GM19043 (cell line): ENCODE measurements around the gene RAPGEF1.
"Not testable (repeated sequence)": the region's sequence is repeated elsewhere in the genome, so short reads cannot be mapped to it uniquely, and the experiment has no call there.

ENCODE experiments used
- ATAC-seq: cut with Tn5 transposase; IDR thresholded peaks from one replicate; pipeline ENCODE4 v1.9.1; 2021; ENCODE audit warnings: low read depth; ENCODE audit not compliant: unreplicated experiment

The RAPGEF1 gene

DNA sequence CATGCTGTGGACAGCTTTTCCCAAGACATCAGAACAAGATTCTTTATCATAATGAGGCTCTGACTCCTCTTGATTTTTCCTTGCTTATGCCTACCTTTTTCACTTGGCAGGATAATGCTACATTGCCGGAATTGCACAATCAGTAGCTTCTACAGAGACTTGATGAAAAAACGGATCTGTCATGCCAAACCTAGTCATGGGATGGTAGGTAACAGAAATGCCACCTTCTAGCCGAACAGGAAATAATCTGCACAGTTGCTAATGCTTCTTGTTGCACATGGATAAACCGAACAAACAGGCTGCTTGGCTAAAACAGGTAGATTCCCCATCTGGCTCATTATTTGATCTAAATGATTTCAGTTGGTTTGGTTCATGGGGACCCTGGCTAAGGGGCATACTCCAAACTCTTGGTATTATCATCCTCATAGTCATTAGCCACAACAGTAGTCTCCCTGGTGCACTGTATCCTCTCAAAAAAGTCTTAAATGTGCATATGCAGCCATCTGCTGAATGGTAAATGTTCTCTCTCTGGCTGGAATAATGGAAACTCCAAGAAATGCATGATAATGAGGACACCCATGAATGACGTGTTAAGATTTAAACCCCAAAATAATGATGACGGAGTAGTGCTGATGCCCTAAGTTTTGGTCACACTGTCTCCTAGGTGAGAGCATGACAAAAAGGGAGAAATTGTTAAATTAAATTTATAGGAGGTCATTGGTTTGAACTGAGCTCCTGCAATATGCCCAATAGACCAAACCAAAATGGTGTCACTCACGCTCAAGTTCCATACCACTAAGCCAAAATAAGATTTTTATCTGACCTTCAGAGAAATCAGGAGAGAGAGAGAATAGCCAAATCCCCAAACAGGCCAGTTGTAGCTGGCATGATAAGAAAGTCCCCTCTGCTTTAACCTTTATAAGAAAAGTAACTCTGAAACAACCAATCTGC lies 47.0 kb downstream of the RAPGEF1 start:
- no peak for ATAC-seq

DNA sequence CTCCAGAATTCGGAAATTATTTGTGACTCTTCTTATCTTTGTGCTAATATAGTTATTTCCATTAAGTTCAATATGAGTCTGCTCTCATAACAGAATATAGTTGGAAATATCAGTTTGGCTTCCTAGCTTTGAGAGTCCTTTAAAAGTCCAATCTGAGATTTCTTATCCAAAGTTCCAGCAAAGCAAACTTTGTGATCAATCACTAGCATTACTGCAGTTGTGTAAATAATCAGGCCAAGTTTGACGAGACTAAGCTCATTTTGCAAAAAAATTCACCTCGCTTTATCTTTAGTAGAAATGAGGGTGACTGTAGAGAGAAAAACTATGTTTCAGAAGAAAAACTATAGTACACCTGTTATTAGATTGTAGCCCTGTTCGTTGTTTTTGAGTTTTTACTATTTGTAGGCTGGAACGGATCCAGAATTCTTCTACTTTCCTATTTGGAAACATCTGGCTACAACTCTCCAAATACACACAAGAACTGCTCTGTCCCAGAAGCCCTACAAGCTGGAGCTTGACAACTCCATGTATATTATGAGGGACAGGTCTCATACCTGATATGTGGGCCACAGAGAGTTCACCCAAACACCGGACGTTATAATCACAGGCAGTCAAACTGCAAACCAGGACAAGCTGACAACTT lies 47.8 kb downstream of the RAPGEF1 start:
- no peak for ATAC-seq

DNA sequence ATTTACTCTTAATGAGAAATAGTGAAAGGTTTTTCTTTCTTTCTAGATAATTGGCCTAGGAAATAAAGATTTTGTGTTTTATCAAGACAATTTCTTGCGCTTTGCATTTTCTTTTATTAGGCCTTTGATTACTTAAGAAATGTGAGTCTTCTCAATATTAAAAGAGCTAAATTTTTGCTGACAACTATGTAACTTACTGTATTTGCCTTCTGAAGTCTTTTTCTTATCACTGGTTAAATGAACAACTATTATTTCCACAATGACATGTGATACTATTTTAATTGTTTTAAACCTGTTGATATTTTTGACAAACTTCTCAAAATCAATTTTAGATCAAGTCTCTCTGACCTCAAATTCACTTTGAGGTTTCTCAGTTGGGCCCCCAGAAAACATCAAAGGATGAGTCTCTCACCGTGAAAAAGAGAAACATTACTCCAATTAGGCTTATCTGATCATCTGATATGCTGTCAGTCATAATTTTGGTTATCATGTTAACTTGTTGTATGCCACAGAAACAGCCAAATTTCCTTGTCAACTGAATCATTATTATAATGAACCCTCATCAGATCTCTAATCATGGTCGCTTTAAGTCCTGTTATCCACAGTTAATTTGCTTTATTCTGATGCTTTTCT lies 48.8 kb downstream of the RAPGEF1 start:
- no peak for ATAC-seq

DNA sequence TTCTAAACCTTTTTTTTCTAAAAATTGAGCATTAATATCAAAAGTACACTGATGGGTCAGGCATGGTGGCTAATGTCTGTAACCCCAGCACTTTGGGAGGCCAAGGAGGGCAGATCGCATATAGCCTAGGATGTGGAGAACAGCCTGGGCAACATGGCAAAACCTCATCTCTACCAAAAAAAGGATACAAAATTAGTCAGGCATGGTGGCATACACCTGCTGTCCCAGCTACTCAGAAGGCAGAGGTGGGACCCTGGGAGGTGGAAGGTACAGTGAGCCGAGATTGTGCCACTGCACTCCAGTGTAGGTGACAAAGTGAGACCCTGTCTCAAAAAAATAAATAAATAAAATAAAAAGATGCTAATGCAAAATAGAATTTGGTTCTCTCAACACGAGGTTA lies 49.4 kb downstream of the RAPGEF1 start:
- no peak for ATAC-seq

DNA sequence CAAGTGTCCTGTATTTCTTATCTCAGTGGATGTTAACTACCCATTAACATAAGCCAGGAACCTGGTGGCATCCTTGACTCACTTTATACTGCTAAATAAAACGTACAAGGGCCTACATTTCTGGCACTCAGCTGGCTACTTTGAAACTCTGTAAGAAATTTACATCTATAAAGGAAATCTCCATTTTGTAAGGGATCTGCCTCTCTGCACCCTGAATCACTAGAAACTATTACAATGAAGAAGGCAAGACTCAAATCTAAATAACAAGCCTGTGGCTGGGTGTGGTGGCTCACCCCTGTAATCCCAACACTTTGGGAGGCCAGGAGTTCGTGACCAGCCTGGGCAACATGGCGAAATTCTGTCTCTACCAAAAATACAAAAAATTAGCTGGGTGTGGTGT lies 51.5 kb downstream of the RAPGEF1 start:
- ATAC-seq, result no peak

DNA sequence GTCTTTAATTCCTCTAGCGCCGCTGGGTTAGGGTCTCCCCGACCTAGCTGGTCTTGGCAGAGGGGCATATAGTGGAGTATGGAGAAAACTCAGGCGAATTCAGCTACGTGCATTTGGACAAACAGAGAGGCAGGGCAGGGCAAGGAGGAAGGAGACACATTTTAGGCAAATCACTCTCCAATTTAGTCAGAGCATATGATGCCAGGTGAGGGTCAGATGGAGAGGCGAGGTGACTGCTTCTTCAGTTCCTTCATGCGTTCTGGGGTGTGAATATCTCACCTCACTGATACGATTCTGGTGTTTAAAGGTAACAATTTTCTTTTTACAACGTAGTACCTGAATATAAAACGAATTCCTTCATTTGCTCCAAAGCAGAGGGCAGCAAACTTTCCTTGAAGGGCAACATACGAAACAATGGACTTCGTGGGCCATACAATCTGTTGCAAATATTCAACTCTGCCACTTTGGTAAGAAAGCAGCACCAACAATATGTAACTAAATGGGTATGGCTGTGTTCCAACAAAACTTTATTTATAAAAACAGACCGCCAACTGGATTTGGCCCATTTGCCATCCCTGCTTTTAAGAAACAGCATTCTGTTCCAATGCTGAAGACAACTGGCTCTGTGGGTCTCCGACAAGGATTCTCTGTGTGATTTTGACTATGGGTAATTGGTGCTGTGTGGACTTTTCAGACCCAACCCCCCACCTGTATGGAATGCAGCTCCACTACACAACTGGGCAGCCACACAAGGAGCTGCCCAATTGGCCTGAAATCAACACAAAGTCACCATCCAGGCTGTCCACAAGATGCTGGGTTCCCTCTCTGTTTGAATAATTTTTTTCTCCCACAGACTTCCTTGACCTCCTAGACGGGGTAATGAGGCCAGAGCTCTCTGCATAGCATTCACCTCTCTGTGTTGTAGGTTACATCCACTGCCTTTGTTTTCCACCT lies 53.8 kb downstream of the RAPGEF1 start:
- peak; percentile 70 for ATAC-seq

DNA sequence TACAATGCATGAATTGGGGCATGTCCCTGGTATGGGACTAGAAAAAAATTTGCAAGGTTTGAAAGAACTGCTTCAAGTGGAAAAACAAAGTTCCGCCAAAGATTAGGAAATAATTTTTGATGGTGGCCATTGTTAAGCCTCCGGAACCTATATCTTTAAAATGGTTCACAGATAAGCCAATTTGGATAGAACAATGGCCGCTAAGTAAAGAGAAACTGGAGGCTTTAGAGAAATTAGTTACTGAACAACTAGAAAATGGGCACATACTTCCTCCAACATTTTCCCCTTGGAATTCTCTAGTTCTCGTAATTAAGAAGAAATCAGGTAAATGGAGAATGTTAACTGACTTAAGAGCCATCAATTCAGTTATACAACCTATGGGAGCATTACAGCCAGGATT lies 56.8 kb downstream of the RAPGEF1 start:
- not testable (repeated sequence) for ATAC-seq

DNA sequence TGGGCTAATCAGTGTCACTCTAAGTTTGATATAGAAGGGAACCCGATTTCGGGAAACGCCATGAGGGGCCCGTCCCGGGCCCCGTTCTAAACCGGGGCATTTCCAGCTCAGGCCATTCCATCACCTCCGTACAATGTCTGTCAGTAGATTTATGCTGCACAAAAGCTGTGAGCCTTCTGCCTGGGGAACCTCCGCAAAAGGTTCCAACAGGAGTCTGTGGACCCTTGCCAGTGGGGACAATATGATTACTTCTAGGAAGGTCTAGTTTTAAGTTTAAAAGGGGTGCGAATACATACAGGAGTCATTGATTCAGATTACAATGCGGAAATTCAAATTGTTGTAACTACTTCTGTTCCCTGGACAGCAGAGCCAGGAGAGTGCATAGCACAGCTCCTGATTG lies 57.6 kb downstream of the RAPGEF1 start:
- no peak for ATAC-seq

DNA sequence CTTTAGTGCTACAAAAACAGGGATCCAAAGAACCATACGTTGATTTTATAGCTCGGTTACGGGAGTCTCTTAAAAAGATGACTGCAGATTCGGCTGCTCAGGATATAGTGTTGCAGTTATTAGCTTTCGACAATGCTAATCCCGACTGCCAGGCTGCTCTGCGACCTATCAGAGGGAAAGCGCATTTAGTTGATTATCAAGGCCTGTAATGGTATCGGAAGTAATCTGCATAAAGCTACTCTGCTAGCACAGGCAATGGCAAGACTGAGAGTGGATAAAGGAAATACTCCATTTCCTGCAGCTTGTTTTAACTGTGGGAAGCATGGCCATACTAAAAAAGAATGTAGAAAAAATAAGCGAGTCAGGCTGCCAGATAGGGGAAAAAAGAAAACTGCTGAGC lies 58.0 kb downstream of the RAPGEF1 start:
- not testable (repeated sequence) for ATAC-seq

DNA sequence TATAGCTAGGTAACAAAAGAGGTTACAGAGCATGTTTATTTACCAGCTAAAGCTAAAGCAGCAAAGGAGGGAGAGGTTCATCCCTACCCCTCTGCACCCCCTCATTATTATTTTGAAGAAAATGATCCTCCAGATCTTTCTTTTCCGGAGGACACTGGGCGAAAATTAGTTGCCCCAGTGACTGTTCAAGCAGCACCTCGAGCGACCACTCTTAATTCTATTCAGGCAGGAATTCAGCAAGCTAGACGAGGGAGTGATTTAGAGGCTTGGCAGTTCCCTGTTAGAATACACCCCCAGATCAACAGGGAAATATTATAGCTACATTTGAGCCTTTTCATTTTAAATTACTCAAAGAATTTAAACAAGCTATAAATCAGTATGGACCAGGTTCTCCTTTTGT lies 58.8 kb downstream of the RAPGEF1 start:
- ATAC-seq, result not testable (repeated sequence)

DNA sequence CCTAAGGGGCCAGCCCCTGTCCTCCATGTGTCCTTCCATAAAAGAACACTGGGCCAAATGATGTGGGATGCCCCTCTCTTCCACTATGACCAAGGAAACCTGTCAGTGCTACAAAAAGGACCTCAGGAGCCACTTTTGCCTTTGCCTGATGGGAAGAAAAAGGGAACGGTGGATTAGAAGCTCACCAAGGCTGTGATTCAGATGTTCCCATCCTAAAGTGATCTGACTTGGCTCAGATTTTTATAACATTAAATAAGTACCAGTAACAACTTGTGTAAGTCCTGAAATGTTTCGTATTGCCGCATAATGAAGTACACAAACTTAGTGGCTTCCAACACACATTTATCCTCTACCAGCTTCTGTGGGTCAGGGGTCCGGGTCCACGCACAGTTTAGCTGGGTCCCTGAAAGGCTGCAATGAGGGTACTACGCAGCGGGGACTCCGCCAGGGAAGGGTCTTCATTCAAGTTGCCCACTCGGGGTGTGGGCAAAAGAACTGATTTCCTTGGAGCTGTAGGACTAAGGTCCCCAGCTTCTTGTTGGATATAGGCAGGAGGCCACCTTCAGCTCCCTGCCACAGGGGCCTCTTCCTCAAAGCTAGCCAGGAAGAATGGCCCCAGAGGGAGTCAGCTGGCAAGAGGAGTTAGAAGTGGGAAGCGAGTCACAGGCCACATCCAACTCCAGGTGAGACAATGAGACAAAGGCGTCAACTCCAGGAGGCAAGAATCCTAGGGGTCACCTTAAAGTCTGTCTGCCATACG lies 60.4 kb downstream of the RAPGEF1 start:
- ATAC-seq, result no peak

DNA sequence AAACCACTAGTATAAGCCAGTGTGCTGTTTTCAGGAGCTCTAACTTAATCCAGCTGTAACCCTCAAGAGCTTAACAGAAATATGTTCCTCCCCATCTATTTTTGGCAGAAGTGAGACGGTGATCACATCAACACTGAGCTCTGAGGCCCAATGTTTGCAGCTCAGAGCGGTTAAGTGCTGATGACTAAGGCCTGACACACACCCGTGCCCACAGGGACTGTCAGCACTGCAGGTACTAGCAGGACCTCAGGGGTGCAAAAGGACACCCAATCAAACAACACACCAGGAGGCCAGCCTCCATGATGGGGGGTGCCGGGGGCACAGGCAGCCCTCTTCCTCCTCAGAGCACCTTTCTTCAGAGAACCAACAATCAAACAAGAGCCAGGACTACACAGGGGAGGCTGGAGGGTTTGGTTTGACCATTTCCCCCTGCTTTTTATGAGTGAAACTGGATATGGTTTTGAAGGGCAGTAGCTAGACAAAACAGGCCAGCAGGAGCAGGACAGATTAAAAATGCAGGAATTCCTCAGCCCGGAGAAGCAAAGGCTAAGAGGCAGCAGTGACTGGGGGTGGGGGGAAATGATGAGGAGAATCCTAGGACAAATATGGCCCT lies 61.3 kb downstream of the RAPGEF1 start:
- ATAC-seq, result peak; percentile 76

DNA sequence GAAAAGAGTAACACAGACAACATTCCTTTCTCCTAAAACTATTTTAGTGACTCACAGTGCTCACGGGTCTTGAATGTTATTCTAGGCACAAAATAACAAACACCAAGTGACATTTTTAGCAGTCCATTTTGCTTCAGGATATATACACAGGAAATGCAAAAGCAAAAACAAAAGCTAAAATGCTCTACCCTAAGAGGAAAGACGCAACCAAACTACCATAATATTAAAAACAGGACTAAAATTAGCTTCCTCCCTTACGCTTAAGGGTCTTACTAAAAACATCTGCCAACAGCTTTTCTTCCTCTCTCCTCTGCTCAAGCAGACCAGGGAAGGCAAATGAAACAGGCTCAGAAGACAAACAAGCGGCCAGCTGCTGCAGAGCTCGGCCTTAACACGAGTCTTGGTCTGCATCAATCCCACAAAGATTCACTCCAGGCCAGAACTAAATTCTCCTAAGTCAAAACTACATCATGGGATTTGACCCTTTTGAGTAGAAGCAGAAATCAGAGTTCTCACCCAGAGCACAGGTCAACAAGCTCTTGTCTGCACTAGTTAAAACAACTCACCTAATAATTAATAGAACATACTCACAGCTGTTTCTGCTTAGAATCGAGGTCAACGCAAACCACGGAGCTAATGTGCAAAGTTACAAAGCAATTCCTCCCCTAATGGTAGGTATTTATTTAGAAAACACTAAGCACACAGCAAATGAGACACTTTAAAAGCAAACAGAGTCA lies 62.3 kb downstream of the RAPGEF1 start:
- no peak for ATAC-seq

DNA sequence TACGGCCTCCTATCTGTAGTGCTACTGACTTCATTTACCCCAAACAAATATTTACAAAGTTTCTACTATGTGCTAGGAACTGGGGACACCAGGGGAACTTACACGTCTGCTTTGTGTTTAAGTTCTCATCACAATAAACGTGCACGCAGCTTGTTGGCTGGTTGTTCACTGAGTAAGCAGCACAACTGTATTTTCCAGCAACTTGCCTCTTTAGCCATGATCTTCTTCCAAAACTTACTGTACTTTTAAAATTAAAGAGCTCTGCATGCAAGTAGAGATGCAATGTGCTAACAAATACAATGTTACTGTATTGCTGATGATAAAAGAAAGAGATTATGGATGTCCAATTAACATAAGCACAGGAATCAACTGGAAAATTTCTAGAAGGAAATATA lies 62.8 kb downstream of the RAPGEF1 start:
- ATAC-seq, result no peak

DNA sequence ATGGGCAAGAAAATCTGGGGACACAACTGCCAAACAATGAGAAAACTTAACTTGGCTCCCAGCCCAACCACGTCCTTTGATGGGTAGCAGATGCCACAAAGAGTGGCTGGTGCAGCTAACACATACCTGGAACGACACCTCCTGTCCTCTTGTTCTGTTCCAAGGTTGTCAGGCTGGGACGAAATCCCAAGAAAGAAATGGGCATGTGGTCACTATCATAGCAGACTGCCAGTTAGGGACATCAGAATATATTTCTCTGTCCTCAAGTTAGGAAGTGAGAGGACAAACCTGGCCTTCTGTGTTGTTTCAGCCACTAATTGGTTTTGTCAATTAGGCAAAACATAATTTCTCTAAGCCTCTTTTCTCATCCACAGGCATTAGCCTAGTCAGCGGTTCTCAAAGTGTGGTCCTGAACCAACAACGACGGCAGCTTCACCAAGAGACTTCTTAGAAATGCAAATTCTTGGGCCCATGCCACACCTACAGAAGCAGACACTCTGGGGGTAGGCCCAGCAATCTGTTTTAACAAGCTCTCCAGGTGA lies 63.4 kb downstream of the RAPGEF1 start:
- ATAC-seq, result no peak

DNA sequence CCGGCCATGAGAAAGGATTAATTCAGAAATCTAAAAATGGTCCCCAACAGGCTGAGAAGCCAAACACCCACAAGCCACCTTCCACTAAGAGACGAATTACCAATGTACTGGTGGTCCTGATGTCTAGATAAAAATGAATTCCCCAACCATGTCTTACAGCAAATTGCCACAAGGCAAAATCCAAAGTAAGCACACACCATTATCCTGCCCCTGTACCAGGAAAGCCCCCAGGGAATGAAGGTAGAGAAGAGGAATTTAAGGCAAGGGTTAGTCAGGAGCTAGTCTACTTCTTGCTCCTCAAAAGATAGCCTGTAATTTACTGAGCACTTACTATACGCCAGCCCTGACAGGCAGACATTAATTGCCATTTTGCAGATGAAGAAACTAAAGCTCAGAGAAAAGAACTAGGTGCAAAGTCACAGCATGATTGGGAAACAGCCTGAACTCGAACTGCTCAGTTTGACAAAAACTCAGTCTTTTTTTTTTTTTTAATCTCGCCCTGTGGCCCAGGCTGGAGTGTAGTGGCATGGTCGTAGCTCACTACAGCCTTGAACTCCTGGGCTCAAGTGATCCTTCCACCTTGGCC lies 64.3 kb downstream of the RAPGEF1 start:
- ATAC-seq, result no peak

DNA sequence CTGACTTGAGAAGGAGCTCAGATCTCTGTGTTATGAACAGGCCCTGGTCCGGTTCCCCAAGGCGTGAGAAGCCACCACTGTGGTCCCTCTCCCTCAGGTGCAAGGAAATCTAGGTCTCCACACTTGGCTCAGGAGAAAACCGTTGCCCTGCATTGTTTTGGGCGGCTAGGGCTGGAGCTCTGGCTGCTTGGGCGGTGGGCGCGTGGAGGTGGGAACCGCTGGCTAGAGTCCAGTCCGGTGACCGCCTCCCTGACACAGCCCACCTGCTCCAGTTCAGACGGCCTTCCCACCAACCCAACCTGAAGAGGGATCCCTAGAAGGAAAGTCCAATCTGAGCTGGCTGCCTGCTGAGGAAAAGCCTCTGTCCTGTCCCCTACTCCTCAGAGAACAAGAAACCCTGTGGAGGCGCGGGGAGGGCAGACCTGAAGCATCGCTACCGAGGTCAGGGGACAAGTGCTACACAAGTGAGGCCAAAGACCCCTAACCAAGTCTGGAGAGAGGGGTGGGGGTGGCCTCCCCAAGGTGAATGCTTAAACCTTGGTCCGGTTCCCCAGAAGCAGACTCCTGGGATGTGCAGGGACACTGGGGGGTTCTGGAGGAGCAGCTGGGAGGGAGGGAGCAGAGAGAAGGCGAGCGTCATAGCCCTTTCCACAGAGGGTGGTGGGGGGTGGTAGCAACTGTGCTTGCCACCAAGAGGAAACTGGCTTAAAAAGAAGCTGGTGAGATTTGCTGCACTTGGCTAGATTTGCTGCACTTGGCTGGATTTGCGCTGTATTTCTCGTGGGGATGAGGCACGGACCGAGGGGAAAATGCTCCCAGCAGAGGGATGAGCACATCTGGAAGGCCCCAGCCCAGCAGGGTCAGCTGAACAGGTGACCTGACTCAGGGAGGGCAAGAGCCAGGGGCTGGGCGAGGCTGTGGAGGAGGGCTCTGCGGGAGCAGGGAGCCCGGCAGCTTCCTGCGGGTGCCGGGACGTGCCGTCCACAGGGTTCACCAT lies 65.2 kb downstream of the RAPGEF1 start:
- ATAC-seq, result no peak
